H1 (cell line): ENCODE results near the gene TAF12.

Experiments
- CBX5 ChIP-seq: fragments of 300-800, 300-1000 bp; sonication (generic); IDR thresholded peaks from 2 replicates; pipeline ENCODE4 v1.7.1; 2016; ENCODE audit warnings: antibody characterized with exemption, low read length, low read depth
- CTCF ChIP-seq, 3 experiments: IDR thresholded peaks; 1 replicate in 2 of 3; 2 replicates in 1 of 3; pipeline versions ENCODE4 v1.5.1 to v1.6.1; 2011; ENCODE audit warnings: low read length in 3 of 3, mild to moderate bottlenecking in 3 of 3, inconsistent platforms in 2 of 3, low read depth in 1 of 3, moderate library complexity in 1 of 3; ENCODE audit not compliant: insufficient read depth in 1 of 3; ENCODE audit errors: control extremely low read depth in 1 of 3
- EGR1 ChIP-seq: IDR thresholded peaks from 2 replicates; pipeline ENCODE4 v1.6.1; 2011; ENCODE audit warnings: low read depth, low read length, borderline replicate concordance
- EZH2 ChIP-seq: fragments of 200-600 bp; sonication (generic); IDR thresholded peaks from 2 replicates; pipeline ENCODE4 v1.7.1; 2012; ENCODE audit warnings: low read depth, mild to moderate bottlenecking, moderate library complexity, low read length, inconsistent platforms; ENCODE audit not compliant: severe bottlenecking
- TAF1 ChIP-seq: IDR thresholded peaks from 2 replicates; pipeline ENCODE4 v1.6.1; 2011; ENCODE audit warnings: mild to moderate bottlenecking, low read depth, low read length

- no peak for TF ChIP-seq EGR1
- no peak for TF ChIP-seq EZH2
- TF ChIP-seq CTCF (IDR thresholded peaks at IDR 0.05; ENCODE audit: control extremely low read depth in 1 of 3, insufficient read depth in 1 of 3, low read depth in 1 of 3, low read length in 3 of 3): no peak
- no peak for TF ChIP-seq TAF1
- TF ChIP-seq CBX5: no peak
These were observed 616 bp downstream of the TAF12 start for GRCh38 chr1:28642056-28642846.
